SU-DHL-6 (cell line): ENCODE data around the gene WDR64.

Experiments
- H2AFZ ChIP-seq: fragments of 200-600 bp; sonication (generic); 2 replicates; pipeline ENCODE4 v1.6.1; 2014; ENCODE audit warnings: low read depth, mild to moderate bottlenecking, moderate library complexity, mixed read lengths, antibody characterized with exemption, low read length; ENCODE audit not compliant: severe bottlenecking
- H3F3A ChIP-seq: fragments of 200-600 bp; shearing (Covaris generic); 2 replicates; pipeline ENCODE4 v1.6.0; 2016; ENCODE audit warnings: antibody characterized with exemption, mild to moderate bottlenecking; ENCODE audit not compliant: insufficient read depth
- H3K27ac ChIP-seq: fragments of 200-600 bp; sonication (generic); 2 replicates; pipeline ENCODE4 v1.5.1; 2016; ENCODE audit warnings: low read depth, mild to moderate bottlenecking, low read length, moderate library complexity, mixed read lengths
- H3K27me3 ChIP-seq: fragments of 200-600 bp; sonication (generic), shearing (Covaris generic); 2 replicates; pipeline ENCODE4 v1.6.0; 2014; ENCODE audit warnings: mild to moderate bottlenecking, low read length
- H3K36me3 ChIP-seq: fragments of 200-600 bp; sonication (generic); 2 replicates; pipeline ENCODE4 v1.6.1; 2014; ENCODE audit warnings: mild to moderate bottlenecking, low read length, mixed read lengths
- H3K4me2 ChIP-seq: fragments of 300-600, 200-600 bp; shearing (Covaris generic), sonication (generic); 2 replicates; pipeline ENCODE4 v1.6.0; 2014; ENCODE audit warnings: low read length, low read depth, mild to moderate bottlenecking; ENCODE audit not compliant: poor library complexity, severe bottlenecking
- H3K4me3 ChIP-seq: fragments of 200-600 bp; sonication (generic); 2 replicates; pipeline ENCODE4 v1.5.1; 2014; ENCODE audit warnings: antibody characterized with exemption, low read length, mild to moderate bottlenecking, mixed read lengths; ENCODE audit not compliant: insufficient read depth, poor library complexity, severe bottlenecking
- H3K79me2 ChIP-seq: fragments of 200-600 bp; sonication (generic); 2 replicates; pipeline ENCODE4 v1.6.1; 2014; ENCODE audit warnings: mild to moderate bottlenecking, low read length, moderate library complexity; ENCODE audit not compliant: insufficient read depth
- H3K9ac ChIP-seq: fragments of 200-600 bp; sonication (generic); 2 replicates; pipeline ENCODE4 v1.7.0; 2014; ENCODE audit warnings: mild to moderate bottlenecking, low read length
- H3K9me2 ChIP-seq: fragments of 200-600 bp; sonication (generic); replicated peaks from 2 replicates; pipeline ENCODE4 v1.6.1; 2014; ENCODE audit warnings: low read length; ENCODE audit not compliant: insufficient read depth
- H3K9me3 ChIP-seq: fragments of 200-600 bp; sonication (generic); 2 replicates; pipeline ENCODE4 v1.6.1; 2014; ENCODE audit warnings: low read length, mixed read lengths; ENCODE audit not compliant: insufficient read depth
- H4K20me1 ChIP-seq: fragments of 200-600 bp; sonication (generic); 2 replicates; pipeline ENCODE4 v1.6.1; 2014; ENCODE audit warnings: low read depth, mild to moderate bottlenecking, antibody characterized with exemption, low read length, moderate library complexity, mixed read lengths
- CTCF ChIP-seq: fragments of 200-600 bp; sonication (generic); IDR thresholded peaks from one replicate; pipeline ENCODE4 v1.5.1; 2017; ENCODE audit warnings: antibody characterized with exemption, mild to moderate bottlenecking, low read length, moderate library complexity; ENCODE audit not compliant: insufficient read depth, poor library complexity, severe bottlenecking
- EZH2phosphoT487 ChIP-seq: fragments of 200-600 bp; sonication (generic), shearing (Covaris generic); conservative IDR thresholded peaks from 2 replicates; pipeline ENCODE4 v1.6.1; 2018; ENCODE audit warnings: mild to moderate bottlenecking, antibody characterized with exemption, low read length, moderate library complexity, mixed read lengths

The WDR64 gene

GRCh38 chr1:241716915-241717656 is 65.0 kb downstream of the WDR64 start:
- no peaks in the 10 kb centered on the region for H3K9me3 ChIP-seq
- H4K20me1 ChIP-seq = no peaks in the 10 kb centered on the region
- no peak overlapping the region for H3K9ac ChIP-seq
- H3K36me3 ChIP-seq = no peaks in the 10 kb centered on the region
- H2AFZ ChIP-seq = no peak overlapping the region
- no peaks in the 10 kb centered on the region for H3K79me2 ChIP-seq
- TF ChIP-seq EZH2phosphoT487 (no peak), CTCF (no peak)
- no peak overlapping the region for H3K4me3 ChIP-seq
- no peaks in the 10 kb centered on the region for H3K27me3 ChIP-seq
- no peak overlapping the region for H3K4me2 ChIP-seq
- no peaks in the 10 kb centered on the region for H3F3A ChIP-seq
- no peaks in the 10 kb centered on the region for H3K9me2 ChIP-seq
- no peak overlapping the region for H3K27ac ChIP-seq

- no peaks in the 10 kb centered on the region for H4K20me1 ChIP-seq
- no peak overlapping the region for H2AFZ ChIP-seq
- no peaks in the 10 kb centered on the region for H3K79me2 ChIP-seq
- no peak overlapping the region for H3K4me3 ChIP-seq
- TF ChIP-seq CTCF = no peak
- TF ChIP-seq EZH2phosphoT487 = no peak
- H3K4me2 ChIP-seq = no peak overlapping the region
- H3K27ac ChIP-seq = no peak overlapping the region
- no peak overlapping the region for H3K9ac ChIP-seq
- no peaks in the 10 kb centered on the region for H3F3A ChIP-seq
- no peaks in the 10 kb centered on the region for H3K9me3 ChIP-seq
- no peaks in the 10 kb centered on the region for H3K9me2 ChIP-seq
- no peaks in the 10 kb centered on the region for H3K36me3 ChIP-seq
- no peaks in the 10 kb centered on the region for H3K27me3 ChIP-seq
These were observed 65.9 kb downstream of the WDR64 start for GRCh38 chr1:241717975-241718374.

- no peaks in the 10 kb centered on the region for H3F3A ChIP-seq
- no peaks in the 10 kb centered on the region for H3K9me3 ChIP-seq
- no peak overlapping the region for H3K9ac ChIP-seq
- no peak overlapping the region for H3K4me3 ChIP-seq
- H2AFZ ChIP-seq = no peak overlapping the region
- H3K9me2 ChIP-seq = no peaks in the 10 kb centered on the region
- H3K79me2 ChIP-seq = no peaks in the 10 kb centered on the region
- no peaks in the 10 kb centered on the region for H3K27me3 ChIP-seq
- H3K36me3 ChIP-seq = no peaks in the 10 kb centered on the region
- H3K4me2 ChIP-seq = no peak overlapping the region
- TF ChIP-seq EZH2phosphoT487 = no peak
- no peak for TF ChIP-seq CTCF
- H3K27ac ChIP-seq = no peak overlapping the region
- H4K20me1 ChIP-seq = no peaks in the 10 kb centered on the region
These were observed 68.9 kb downstream of the WDR64 start for GRCh38 chr1:241721011-241721410.
